Endothelial cell of umbilical vein (primary cell): ENCODE data around the gene DLL3. TPM values are rescaled to one million over a fixed set of nuclear protein-coding genes. Genes with fewer than 3 reads are reported as not detected.
"Not testable (repeated sequence)": the region's sequence is repeated elsewhere in the genome, so short reads cannot be mapped to it uniquely, and the experiment has no call there.

ENCODE experiments used
- BruUV-seq: library from RNA; stranded (reverse); fragments of 400-500 nt; replicated peaks from 2 replicates; lab custom pipeline; 2021; lab: Mats Ljungman, UMichigan
- CTCF ChIA-PET: fragments of 300-600, 350-600 bp; sonication (Branson Sonifier 250); formaldehyde crosslinking; loops from one replicate; lab custom pipeline; 2021; ENCODE audit warnings: antibody characterized with exemption, inconsistent platforms; lab: Charles Lee
- POLR2A ChIA-PET: fragments of 300-600, 350-600 bp; sonication (Branson Sonifier 250); formaldehyde crosslinking; loops from one replicate; lab custom pipeline; 2021; ENCODE audit warnings: antibody characterized with exemption, inconsistent platforms; lab: Charles Lee
- DNase-seq: peaks from one replicate; pipeline ENCODE4 v3.0.0-alpha.2; 2011; ENCODE audit warnings: low read depth, low spot score
- FAIRE-seq: peaks from 2 replicates; lab custom pipeline; 2011; peaks lifted over from hg19 to GRCh38; lab: Jason Lieb, UNC
- H2AFZ ChIP-seq: 2 replicates; pipeline ENCODE4 v1.6.0; 2012; ENCODE audit warnings: low read depth, low read length, control low read depth, inconsistent platforms
- H3K27ac ChIP-seq: 2 replicates; pipeline ENCODE4 v1.5.1; 2011; ENCODE audit warnings: low read depth, mild to moderate bottlenecking, control low read depth, low read length, moderate library complexity; ENCODE audit not compliant: insufficient read depth
- H3K27me3 ChIP-seq, 2 experiments: 2 replicates each; pipeline versions ENCODE4 v1.6.0 to v1.6.1; 2011; ENCODE audit warnings: low read length in 2 of 2, mixed read lengths in 1 of 2; ENCODE audit not compliant: control insufficient read depth in 2 of 2, insufficient read depth in 2 of 2
- H3K36me3 ChIP-seq, 2 experiments: 2 replicates in 1 of 2; 3 replicates in 1 of 2; pipeline ENCODE4 v1.5.1; 2011; ENCODE audit warnings: low read length in 2 of 2, mild to moderate bottlenecking in 1 of 2, moderate library complexity in 1 of 2; ENCODE audit not compliant: control insufficient read depth in 2 of 2, insufficient read depth in 2 of 2; ENCODE audit errors: extremely low read depth in 1 of 2
- H3K4me1 ChIP-seq: 3 replicates; pipeline ENCODE4 v1.5.1; 2011; ENCODE audit warnings: mild to moderate bottlenecking, low read length; ENCODE audit not compliant: control insufficient read depth, insufficient read depth; ENCODE audit errors: extremely low read depth
- H3K4me2 ChIP-seq: 2 replicates; pipeline ENCODE4 v1.6.1; 2011; ENCODE audit warnings: low read length, control low read depth, mixed read lengths; ENCODE audit not compliant: insufficient read depth
- H3K4me3 ChIP-seq, 3 experiments: fragments of 200-600 bp in 1 of 3; sonication (generic), shearing (Covaris generic) in 1 of 3; replicated peaks in 1 of 3; 2 replicates each; pipeline ENCODE4 v1.5.1; 2011 to 2016; ENCODE audit warnings: control low read depth in 3 of 3, low read length in 3 of 3, mild to moderate bottlenecking in 2 of 3, inconsistent platforms in 1 of 3, low read depth in 1 of 3, moderate library complexity in 1 of 3; ENCODE audit not compliant: insufficient read depth in 1 of 3
- H3K79me2 ChIP-seq: 2 replicates; pipeline ENCODE4 v1.6.0; 2012; ENCODE audit warnings: low read length, inconsistent platforms; ENCODE audit not compliant: control insufficient read depth, insufficient read depth
- H3K9ac ChIP-seq: replicated peaks from 2 replicates; pipeline ENCODE3; 2011; ENCODE audit warnings: low read length, control low read depth; ENCODE audit not compliant: insufficient read depth; ENCODE audit errors: extremely low read depth
- H3K9me1 ChIP-seq: replicated peaks from 3 replicates; pipeline ENCODE4 v1.6.0; 2011; ENCODE audit warnings: mild to moderate bottlenecking, low read length; ENCODE audit not compliant: control insufficient read depth, insufficient read depth; ENCODE audit errors: extremely low read depth
- H3K9me3 ChIP-seq: replicated peaks from 2 replicates; pipeline ENCODE4 v1.5.1; 2012; ENCODE audit warnings: low read length, inconsistent platforms; ENCODE audit not compliant: control insufficient read depth, insufficient read depth
- H4K20me1 ChIP-seq: replicated peaks from 2 replicates; pipeline ENCODE3; 2011; ENCODE audit warnings: mild to moderate bottlenecking, low read length; ENCODE audit not compliant: control insufficient read depth, insufficient read depth; ENCODE audit errors: extremely low read depth
- EZH2 ChIP-seq: IDR thresholded peaks from 2 replicates; pipeline ENCODE4 v1.6.1; 2012; ENCODE audit warnings: borderline replicate concordance, low read depth, mild to moderate bottlenecking, moderate library complexity, low read length, inconsistent platforms; ENCODE audit not compliant: severe bottlenecking
- FOS ChIP-seq: IDR thresholded peaks from 2 replicates; pipeline ENCODE4 v1.6.1; 2011; ENCODE audit warnings: mild to moderate bottlenecking, low read length, moderate library complexity, borderline replicate concordance; ENCODE audit not compliant: insufficient read depth
- MYC ChIP-seq: IDR thresholded peaks from one replicate; pipeline ENCODE4 v1.6.1; 2011; ENCODE audit warnings: mild to moderate bottlenecking, low read depth, low read length
- dilution Hi-C: fragments of 300-500 bp; cut with MboI; formaldehyde crosslinking; loops from one replicate; pipeline ENCODE4 v1.15.0; 2019; ENCODE audit warnings: low sequenced_read_pairs; ENCODE audit not compliant: extremely low pct_ligation_motif_present
- intact Hi-C: fragments of 100-400 bp; cut with micrococcal nuclease; formaldehyde crosslinking; loops from one replicate; pipeline ENCODE4 v1.10.0; 2022
- polyA plus RNA-seq, 4 experiments: library from polyadenylated mRNA; depleted of rRNA in 3 of 4; stranded (reverse) in 3 of 4; unstranded in 1 of 4; fragments of >200 nt; gene quantifications; 2 replicates each; pipeline versions ENCODE4 v1.2.1 to v1.2.3, GENCODE V29; 2011 to 2012; ENCODE audit warnings: missing spikeins in 1 of 4
- total RNA-seq: library from RNA; stranded (reverse); gene quantifications from 2 replicates; pipeline ENCODE4 v1.2.3, GENCODE V29; 2021
- TF ChIP-seq, protein P1 (sequence below), 2 donors: IDR thresholded peaks; 1 replicate in 1 of 2; 2 replicates in 1 of 2; pipeline ENCODE4 v1.5.1; 2011; ENCODE audit warnings: low read length in 2 of 2, mild to moderate bottlenecking in 2 of 2, moderate library complexity in 2 of 2, control low read depth in 1 of 2, inconsistent platforms in 1 of 2, low read depth in 1 of 2; ENCODE audit not compliant: insufficient read depth in 1 of 2; ENCODE audit errors: extremely low read depth in 1 of 2

DLL3 gene
- total and polyA plus RNA-seq, 2 donors (not counting 3 experiments of a cell fraction or from before 2014, with no cell fraction given) = 0.40 to 0.73 TPM

DNA sequence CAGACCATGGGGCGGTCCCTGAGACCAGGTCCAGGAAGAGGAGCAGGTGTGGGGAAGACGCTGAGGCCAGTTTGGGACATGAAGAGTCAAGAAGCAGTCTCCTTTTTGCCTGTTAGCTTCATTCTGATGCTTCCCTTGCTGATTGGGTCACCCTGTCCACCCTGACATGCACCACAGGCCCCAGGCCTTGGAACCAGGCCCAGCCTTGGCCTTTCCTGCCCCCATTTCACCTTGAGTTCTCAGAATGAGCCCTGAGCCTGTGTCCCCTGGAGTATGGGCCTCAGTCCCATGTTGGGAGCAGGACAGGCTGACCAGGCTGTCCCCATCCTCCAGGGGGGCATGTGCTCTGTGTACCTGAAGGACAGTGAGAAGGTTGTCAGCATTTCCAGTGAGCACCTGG, 23.0 kb upstream of the DLL3 start:
- H3K27ac ChIP-seq = no peak overlapping the region
- ChIA-PET POLR2A (interaction anchor here (0.6 kb wide), 1 partner anchor 35 kb away, joined by 10 read pairs; no protein-coding TSS in a partner anchor), CTCF (interaction anchor here (1.3 to 3.9 kb wide), 5 partner anchors 12 to 196 kb away, joined by 3 to 80 read pairs (median 8); partner anchors contain the start of genes EID2B and RPS16)
- no peak overlapping the region for H3K4me3 ChIP-seq
- no peak overlapping the region for H2AFZ ChIP-seq
- H3K9me1 ChIP-seq = no peaks in the 10 kb centered on the region
- DNase-seq (no peak), FAIRE-seq (no peak)
- H3K9ac ChIP-seq = no peak overlapping the region
- H4K20me1 ChIP-seq = no peaks in the 10 kb centered on the region
- no TSS peak for BruUV-seq
- H3K4me1 ChIP-seq = peaks cover 7% of the 10 kb centered on the region
- intact Hi-C loops (no loop called here), dilution Hi-C loops (no loop called here)
- TF ChIP-seq FOS (no peak), EZH2 (no peak), MYC (no peak)
- TF ChIP-seq, protein P1, sequence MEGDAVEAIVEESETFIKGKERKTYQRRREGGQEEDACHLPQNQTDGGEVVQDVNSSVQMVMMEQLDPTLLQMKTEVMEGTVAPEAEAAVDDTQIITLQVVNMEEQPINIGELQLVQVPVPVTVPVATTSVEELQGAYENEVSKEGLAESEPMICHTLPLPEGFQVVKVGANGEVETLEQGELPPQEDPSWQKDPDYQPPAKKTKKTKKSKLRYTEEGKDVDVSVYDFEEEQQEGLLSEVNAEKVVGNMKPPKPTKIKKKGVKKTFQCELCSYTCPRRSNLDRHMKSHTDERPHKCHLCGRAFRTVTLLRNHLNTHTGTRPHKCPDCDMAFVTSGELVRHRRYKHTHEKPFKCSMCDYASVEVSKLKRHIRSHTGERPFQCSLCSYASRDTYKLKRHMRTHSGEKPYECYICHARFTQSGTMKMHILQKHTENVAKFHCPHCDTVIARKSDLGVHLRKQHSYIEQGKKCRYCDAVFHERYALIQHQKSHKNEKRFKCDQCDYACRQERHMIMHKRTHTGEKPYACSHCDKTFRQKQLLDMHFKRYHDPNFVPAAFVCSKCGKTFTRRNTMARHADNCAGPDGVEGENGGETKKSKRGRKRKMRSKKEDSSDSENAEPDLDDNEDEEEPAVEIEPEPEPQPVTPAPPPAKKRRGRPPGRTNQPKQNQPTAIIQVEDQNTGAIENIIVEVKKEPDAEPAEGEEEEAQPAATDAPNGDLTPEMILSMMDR (IDR thresholded peaks at IDR 0.05; ENCODE audit: extremely low read depth in 1 of 2, insufficient read depth in 1 of 2, low read depth in 1 of 2, low read length in 2 of 2) = no peak
- no peaks in the 10 kb centered on the region for H3K27me3 ChIP-seq
- peaks cover 9 to 50% of the 10 kb centered on the region in 2 experiments for H3K36me3 ChIP-seq
- no peaks in the 10 kb centered on the region for H3K9me3 ChIP-seq
- H3K4me2 ChIP-seq = no peak overlapping the region
- H3K79me2 ChIP-seq = peaks cover under 1% of the 10 kb centered on the region

DNA sequence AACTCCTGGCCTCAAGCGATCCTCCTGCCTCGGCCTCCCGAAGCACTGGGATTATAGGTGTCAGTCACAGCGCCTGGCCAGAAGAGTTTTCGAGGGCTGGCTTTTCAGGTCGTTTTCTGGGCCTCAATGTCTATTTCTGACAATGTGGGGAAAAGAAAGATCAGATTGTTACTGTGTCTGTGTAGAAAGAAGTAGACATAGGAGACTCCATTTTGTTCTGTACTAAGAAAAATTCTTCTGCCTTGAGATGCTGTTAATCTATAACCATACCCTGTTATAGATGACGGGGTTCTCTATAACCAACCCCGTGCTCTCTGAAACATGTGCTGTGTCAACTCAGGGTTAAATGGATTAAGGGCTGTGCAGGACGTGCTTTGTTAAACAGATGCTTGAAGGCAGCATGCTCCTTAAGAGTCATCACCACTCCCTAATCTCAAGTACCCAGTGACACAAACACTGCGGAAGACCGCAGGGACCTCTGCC, 19.4 kb upstream of the DLL3 start:
- H3K36me3 ChIP-seq = peaks cover 14 to 20% of the 10 kb centered on the region in 2 experiments
- CTCF ChIA-PET, H2AFZ ChIP-seq, H3K9me1 ChIP-seq, H3K4me3 ChIP-seq, H3K4me2 ChIP-seq, POLR2A ChIA-PET, H3K9me3 ChIP-seq, H4K20me1 ChIP-seq, H3K9ac ChIP-seq, dilution Hi-C loops, DNase-seq, intact Hi-C loops, H3K27me3 ChIP-seq, FAIRE-seq, BruUV-seq, H3K27ac ChIP-seq: not testable (repeated sequence)
- H3K4me1 ChIP-seq = peaks cover 16% of the 10 kb centered on the region
- H3K79me2 ChIP-seq = peaks cover 19% of the 10 kb centered on the region
